Measurements from ENCODE around the gene LRRC74A. TPM values are rescaled to one million over a fixed set of nuclear protein-coding genes. Genes with fewer than 3 reads are reported as not detected.

Gene LRRC74A
- total and polyA plus RNA-seq, 2 donors (not counting 3 experiments of a cell fraction or from before 2014, with no cell fraction given): not detected

DNA sequence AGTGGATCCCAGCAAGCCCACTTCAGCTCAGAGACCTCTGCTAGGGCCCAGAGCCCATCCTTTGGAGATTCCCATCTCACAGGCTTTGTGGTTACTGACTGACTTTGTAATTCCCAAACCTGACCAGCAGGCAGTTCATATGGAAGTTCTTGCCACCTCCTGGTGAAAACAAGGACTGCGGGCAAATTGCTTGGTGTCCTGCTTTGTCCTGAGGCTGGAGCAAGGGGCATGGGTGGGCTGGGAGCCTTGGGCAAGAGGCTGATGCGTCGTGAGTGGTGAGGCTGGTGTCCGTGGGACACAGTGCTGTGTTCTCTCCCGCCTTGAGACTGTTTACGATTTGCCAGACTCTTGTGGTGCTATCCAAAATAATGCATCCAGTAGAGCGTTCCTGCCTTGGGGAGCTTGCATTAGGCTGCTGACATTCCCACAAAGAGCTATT lies 91.0 kb downstream of the LRRC74A start:
- no peaks in the 10 kb centered on the region for H3K9me1 ChIP-seq (replicated peaks; ENCODE audit: control insufficient read depth, extremely low read depth, insufficient read depth, low read length)
- BruUV-seq (replicated peaks): no TSS peak
- no peaks in the 10 kb centered on the region for H3K79me2 ChIP-seq (ENCODE audit: control insufficient read depth, insufficient read depth, low read length)
- peak overlapping the region; percentile 86 for H3K27ac ChIP-seq (ENCODE audit: insufficient read depth, low read depth, low read length)
- TF ChIP-seq POLR2A (IDR thresholded peaks at IDR 0.05; ENCODE audit: low read depth, low read length): no peak
- TF ChIP-seq, protein P1, sequence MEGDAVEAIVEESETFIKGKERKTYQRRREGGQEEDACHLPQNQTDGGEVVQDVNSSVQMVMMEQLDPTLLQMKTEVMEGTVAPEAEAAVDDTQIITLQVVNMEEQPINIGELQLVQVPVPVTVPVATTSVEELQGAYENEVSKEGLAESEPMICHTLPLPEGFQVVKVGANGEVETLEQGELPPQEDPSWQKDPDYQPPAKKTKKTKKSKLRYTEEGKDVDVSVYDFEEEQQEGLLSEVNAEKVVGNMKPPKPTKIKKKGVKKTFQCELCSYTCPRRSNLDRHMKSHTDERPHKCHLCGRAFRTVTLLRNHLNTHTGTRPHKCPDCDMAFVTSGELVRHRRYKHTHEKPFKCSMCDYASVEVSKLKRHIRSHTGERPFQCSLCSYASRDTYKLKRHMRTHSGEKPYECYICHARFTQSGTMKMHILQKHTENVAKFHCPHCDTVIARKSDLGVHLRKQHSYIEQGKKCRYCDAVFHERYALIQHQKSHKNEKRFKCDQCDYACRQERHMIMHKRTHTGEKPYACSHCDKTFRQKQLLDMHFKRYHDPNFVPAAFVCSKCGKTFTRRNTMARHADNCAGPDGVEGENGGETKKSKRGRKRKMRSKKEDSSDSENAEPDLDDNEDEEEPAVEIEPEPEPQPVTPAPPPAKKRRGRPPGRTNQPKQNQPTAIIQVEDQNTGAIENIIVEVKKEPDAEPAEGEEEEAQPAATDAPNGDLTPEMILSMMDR (IDR thresholded peaks at IDR 0.05; ENCODE audit: extremely low read depth in 1 of 2, insufficient read depth in 1 of 2, low read depth in 1 of 2, low read length in 2 of 2): peak; percentile 71 to 89
- no peak for TF ChIP-seq FOS (IDR thresholded peaks at IDR 0.05; ENCODE audit: borderline replicate concordance, insufficient read depth, low read length)
- no peak overlapping the region for H3K4me2 ChIP-seq (ENCODE audit: insufficient read depth, low read length)
- no peak overlapping the region for H3K9ac ChIP-seq (replicated peaks; ENCODE audit: extremely low read depth, insufficient read depth, low read length)
- no peaks in the 10 kb centered on the region for H3K36me3 ChIP-seq (ENCODE audit: control insufficient read depth in 2 of 2, extremely low read depth in 1 of 2, insufficient read depth in 2 of 2, low read length in 2 of 2)
- no peaks in the 10 kb centered on the region for H4K20me1 ChIP-seq (replicated peaks; ENCODE audit: control insufficient read depth, extremely low read depth, insufficient read depth, low read length)
- FAIRE-seq (peak; percentile 87), DNase-seq (ENCODE audit: low read depth, low spot score) (peak; percentile 75)
- no peaks in the 10 kb centered on the region for H3K27me3 ChIP-seq (ENCODE audit: control insufficient read depth in 2 of 2, insufficient read depth in 2 of 2, low read length in 2 of 2)
- intact Hi-C loops (cut with micrococcal nuclease) (no loop called here), dilution Hi-C loops (cut with MboI; ENCODE audit: extremely low pct_ligation_motif_present, low sequenced_read_pairs) (no loop called here)
- H3K4me1 ChIP-seq (ENCODE audit: control insufficient read depth, extremely low read depth, insufficient read depth, low read length): peaks cover 34% of the 10 kb centered on the region
- no peaks in the 10 kb centered on the region for H3K9me3 ChIP-seq (replicated peaks; ENCODE audit: control insufficient read depth, insufficient read depth, low read length)
- POLR2A ChIA-PET: interaction anchor here (0.5 to 0.6 kb wide), 2 partner anchors 33 to 672 kb away, joined by 4 to 7 read pairs; no protein-coding TSS in a partner anchor
- H3K4me3 ChIP-seq (replicated peaks in 1 of 3; ENCODE audit: insufficient read depth in 1 of 3, low read depth in 1 of 3, low read length in 3 of 3): no peak overlapping the region
- CTCF ChIA-PET: interaction anchor here (0.6 to 4.9 kb wide), 22 partner anchors 25 to 183 kb away, joined by 3 to 51 read pairs (median 8); partner anchors contain the start of gene IRF2BPL
- no peak overlapping the region for H2AFZ ChIP-seq (ENCODE audit: low read depth, low read length)

DNA sequence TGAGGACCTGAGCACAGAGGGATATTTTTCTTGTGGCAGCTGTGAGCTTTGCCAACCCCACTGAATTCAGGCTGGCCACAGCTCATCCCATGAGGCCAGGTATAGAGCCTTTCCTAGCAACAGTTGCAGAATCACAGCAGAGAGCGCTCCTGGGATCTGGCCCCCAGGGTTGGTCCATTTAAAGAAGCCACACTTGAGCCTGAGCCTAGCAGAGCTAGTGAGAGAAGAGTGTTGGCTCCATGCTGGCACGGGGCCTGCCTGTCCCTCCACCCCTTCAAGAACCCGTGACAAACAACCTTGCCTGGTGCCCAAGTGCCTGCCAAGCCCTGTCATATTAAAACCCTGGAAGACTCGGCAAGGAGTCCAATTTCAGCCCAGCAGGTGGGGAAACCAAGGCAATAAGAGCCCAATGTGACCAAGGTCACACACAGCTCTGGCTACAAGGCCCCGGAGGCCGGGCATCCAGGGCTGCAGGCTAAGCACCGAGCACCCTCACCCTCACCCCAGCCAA lies 91.6 kb downstream of the LRRC74A start:
- no peaks in the 10 kb centered on the region for H3K9me3 ChIP-seq (replicated peaks; ENCODE audit: control insufficient read depth, insufficient read depth, low read length)
- no peak for TF ChIP-seq FOS (IDR thresholded peaks at IDR 0.05; ENCODE audit: borderline replicate concordance, insufficient read depth, low read length)
- TF ChIP-seq, protein P1 (IDR thresholded peaks at IDR 0.05; ENCODE audit: extremely low read depth in 1 of 2, insufficient read depth in 1 of 2, low read depth in 1 of 2, low read length in 2 of 2): no peak
- TF ChIP-seq POLR2A (IDR thresholded peaks at IDR 0.05; ENCODE audit: low read depth, low read length): no peak
- no peak for TF ChIP-seq GATA2 (IDR thresholded peaks at IDR 0.05; ENCODE audit: insufficient read depth, insufficient read length, low read depth, low read length)
- no peak for TF ChIP-seq JUN (IDR thresholded peaks at IDR 0.05; ENCODE audit: borderline replicate concordance, insufficient read depth, insufficient read length, low read depth)
- TF ChIP-seq EZH2 (IDR thresholded peaks at IDR 0.05; ENCODE audit: borderline replicate concordance, low read depth, low read length, severe bottlenecking): no peak
- TF ChIP-seq, protein P2, sequence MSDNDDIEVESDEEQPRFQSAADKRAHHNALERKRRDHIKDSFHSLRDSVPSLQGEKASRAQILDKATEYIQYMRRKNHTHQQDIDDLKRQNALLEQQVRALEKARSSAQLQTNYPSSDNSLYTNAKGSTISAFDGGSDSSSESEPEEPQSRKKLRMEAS (IDR thresholded peaks at IDR 0.05; ENCODE audit: insufficient read depth, insufficient read length): no peak
- no peak for TF ChIP-seq MYC (IDR thresholded peaks at IDR 0.05; ENCODE audit: low read depth, low read length)
- TF ChIP-seq POLR2AphosphoS5 (IDR thresholded peaks at IDR 0.05; ENCODE audit: insufficient read depth, low read depth, low read length): no peak
- H4K20me1 ChIP-seq (replicated peaks; ENCODE audit: control insufficient read depth, extremely low read depth, insufficient read depth, low read length): no peaks in the 10 kb centered on the region
- H3K27me3 ChIP-seq (ENCODE audit: control insufficient read depth in 2 of 2, insufficient read depth in 2 of 2, low read length in 2 of 2): no peaks in the 10 kb centered on the region
- no TSS peak for BruUV-seq (replicated peaks)
- intact Hi-C loops (cut with micrococcal nuclease) (loop anchor here (1.0 kb wide), 6 partner anchors 30 to 142 kb away; partner anchors contain the start of gene IRF2BPL), dilution Hi-C loops (cut with MboI; ENCODE audit: extremely low pct_ligation_motif_present, low sequenced_read_pairs) (no loop called here)
- H3K9ac ChIP-seq (replicated peaks; ENCODE audit: extremely low read depth, insufficient read depth, low read length): peak overlapping the region; percentile 74
- H3K36me3 ChIP-seq (ENCODE audit: control insufficient read depth in 2 of 2, extremely low read depth in 1 of 2, insufficient read depth in 2 of 2, low read length in 2 of 2): no peaks in the 10 kb centered on the region
- peaks cover 34% of the 10 kb centered on the region for H3K4me1 ChIP-seq (ENCODE audit: control insufficient read depth, extremely low read depth, insufficient read depth, low read length)
- no peaks in the 10 kb centered on the region for H3K9me1 ChIP-seq (replicated peaks; ENCODE audit: control insufficient read depth, extremely low read depth, insufficient read depth, low read length)
- H2AFZ ChIP-seq (ENCODE audit: low read depth, low read length): peak overlapping the region; percentile 18
- H3K4me2 ChIP-seq (ENCODE audit: insufficient read depth, low read length): peak overlapping the region; percentile 1
- no peaks in the 10 kb centered on the region for H3K79me2 ChIP-seq (ENCODE audit: control insufficient read depth, insufficient read depth, low read length)
- FAIRE-seq (no peak), DNase-seq (ENCODE audit: low read depth, low spot score) (no peak)
- H3K4me3 ChIP-seq (replicated peaks in 1 of 3; ENCODE audit: insufficient read depth in 1 of 3, low read depth in 1 of 3, low read length in 3 of 3): no peak overlapping the region
- POLR2A ChIA-PET: interaction anchor here (0.5 kb wide), 1 partner anchor 672 kb away, joined by 4 read pairs; no protein-coding TSS in a partner anchor
- CTCF ChIA-PET: interaction anchor here (0.6 to 4.9 kb wide), 26 partner anchors 13 to 182 kb away, joined by 3 to 51 read pairs (median 8); partner anchors contain the start of gene IRF2BPL
- H3K27ac ChIP-seq (ENCODE audit: insufficient read depth, low read depth, low read length): peak overlapping the region; percentile 86

Measured in endothelial cell of umbilical vein (primary cell).